ENCODE data around the gene MPZL1. TPM values are rescaled to one million over a fixed set of nuclear protein-coding genes. Genes with fewer than 3 reads are reported as not detected.

MPZL1 gene
- total and polyA plus RNA-seq, 2 of the 8 experiments (the other 6 are each of a cell fraction or from before 2014, with no cell fraction given): 37.8 to 120 TPM

GRCh38 chr1:167685844-167686243 is 35.9 kb upstream of the MPZL1 start:
- no peaks in the 10 kb centered on the region for H4K20me1 ChIP-seq (replicated peaks in 1 of 2; ENCODE audit: control insufficient read depth in 1 of 2, insufficient read depth in 2 of 2, low read length in 2 of 2)
- no peak overlapping the region for H3K18ac ChIP-seq (ENCODE audit: extremely low read depth, low read length)
- H2BK5ac ChIP-seq (ENCODE audit: low read depth, low read length): no peak overlapping the region
- H3K23ac ChIP-seq (ENCODE audit: insufficient read length): no peak overlapping the region
- no peak overlapping the region for H3K4me3 ChIP-seq (ENCODE audit: extremely low read depth in 1 of 4, insufficient read depth in 2 of 4, low read depth in 3 of 4, low read length in 4 of 4)
- no peak overlapping the region for H3K56ac ChIP-seq (replicated peaks; ENCODE audit: insufficient read length, low read depth, low read length)
- no peak overlapping the region for H3K27ac ChIP-seq (ENCODE audit: low read depth, low read length)
- no peak overlapping the region for H2BK120ac ChIP-seq (replicated peaks; ENCODE audit: low read depth, low read length)
- no peaks in the 10 kb centered on the region for H3K9me3 ChIP-seq (ENCODE audit: insufficient read depth in 2 of 2, low read depth in 1 of 2, low read length in 1 of 2)
- no peak overlapping the region for H2BK20ac ChIP-seq (ENCODE audit: low read length)
- H3K27me3 ChIP-seq (replicated peaks in 1 of 4; ENCODE audit: control insufficient read depth in 3 of 4, extremely low read depth in 1 of 4, insufficient read depth in 3 of 4, low read length in 3 of 4): no peaks in the 10 kb centered on the region
- no peak overlapping the region for H3K14ac ChIP-seq (ENCODE audit: insufficient read length)
- H4K91ac ChIP-seq (replicated peaks; ENCODE audit: insufficient read length, low read length): no peak overlapping the region
- H3K4me2 ChIP-seq (ENCODE audit: insufficient read depth in 1 of 2, low read depth in 2 of 2, low read length in 2 of 2): no peak overlapping the region
- H3K4me1 ChIP-seq (replicated peaks in 1 of 4; ENCODE audit: control insufficient read depth in 3 of 4, insufficient read depth in 4 of 4, low read length in 3 of 4): peaks cover 2 to 12% (median 6%) of the 10 kb centered on the region in 4 experiments
- no peak overlapping the region for H2BK12ac ChIP-seq (ENCODE audit: low read depth, low read length)
- ChIA-PET POLR2A (ENCODE audit: partially characterized antibody) (interaction anchor here (2.3 kb wide), 1 partner anchor 10 kb away, joined by 5 read pairs; no protein-coding TSS in a partner anchor), CTCF (ENCODE audit: partially characterized antibody) (interaction anchor here (2.5 to 2.8 kb wide), 4 partner anchors 10 to 130 kb away, joined by 8 to 30 read pairs (median 14); no protein-coding TSS in a partner anchor)
- no peaks in the 10 kb centered on the region; the same call in 1 of the 2 replicates for H3K23me2 ChIP-seq (ENCODE audit: low read depth, low read length)
- WGBS, 2 experiments (ENCODE audit: extremely low coverage in 1 of 2, insufficient coverage in 1 of 2, insufficient read length in 1 of 2, insufficient replicate concordance in 2 of 2, low coverage in 1 of 2, low lambda C conversion rate in 2 of 2, missing lambda C conversion rate in 1 of 2): 89% methylated on average over 5 of the region's 5 CpGs; no CpG with 5 or more reads in 1 of the 2 experiments
- H2BK15ac ChIP-seq (ENCODE audit: low read length): no peak overlapping the region
- H2AK5ac ChIP-seq (ENCODE audit: low read depth, low read length): no peak overlapping the region
- no peak overlapping the region for H3K9ac ChIP-seq (replicated peaks in 1 of 4; ENCODE audit: extremely low read depth in 1 of 4, low read depth in 3 of 4, low read length in 3 of 4)
- no peak overlapping the region for H2AFZ ChIP-seq (ENCODE audit: low read length)
- DNase-seq (ENCODE audit: low read depth in 1 of 2, low spot score in 2 of 2) (no peak), FAIRE-seq (no peak)
- no peaks in the 10 kb centered on the region for H3K79me2 ChIP-seq (ENCODE audit: control insufficient read depth in 1 of 2, insufficient read depth in 2 of 2, low read length in 2 of 2)
- no peaks in the 10 kb centered on the region for H3K79me1 ChIP-seq (ENCODE audit: low read depth, low read length)
- H4K8ac ChIP-seq (ENCODE audit: extremely low read depth, insufficient read depth, low read length): no peak overlapping the region
- TF ChIP-seq CBX8 (IDR thresholded peaks at IDR 0.05; ENCODE audit: borderline replicate concordance, low read depth, low read length): no peak
- TF ChIP-seq SP1 (IDR thresholded peaks at IDR 0.05; ENCODE audit: low read depth, low read length): no peak
- no peak for TF ChIP-seq SP2 (IDR thresholded peaks at IDR 0.05; ENCODE audit: low read length)
- no peak for TF ChIP-seq RFX5 (IDR thresholded peaks at IDR 0.05; ENCODE audit: borderline replicate concordance, low read depth, low read length)
- no peak for TF ChIP-seq CHD2 (IDR thresholded peaks at IDR 0.05; ENCODE audit: low read length)
- no peak for TF ChIP-seq POU5F1 (IDR thresholded peaks at IDR 0.05; ENCODE audit: low read depth, low read length)
- TF ChIP-seq JUND (IDR thresholded peaks at IDR 0.05; ENCODE audit: low read length): no peak
- no peak overlapping the region for H4K5ac ChIP-seq (ENCODE audit: insufficient read length, low read depth, low read length)
- H3K36me3 ChIP-seq (ENCODE audit: control insufficient read depth in 2 of 4, insufficient read depth in 4 of 4, low read length in 3 of 4): no peaks in the 10 kb centered on the region
- H3K4ac ChIP-seq (replicated peaks; ENCODE audit: insufficient read length, low read depth, low read length): no peak overlapping the region
